Psoas muscle (tissue), 8 donors: ENCODE data around the gene RBFOX2. TPM values are rescaled to one million over a fixed set of nuclear protein-coding genes. Genes with fewer than 3 reads are reported as not detected.

Experiments used
- ATAC-seq, 4 donors: fragments of 200-7000 bp; cut with Tn5 transposase; one replicate each; pipeline ENCODE4 v1.9.1; 2020; ENCODE audit warnings: moderate library complexity in 3 of 4, mild to moderate bottlenecking in 2 of 4
- DNase-seq, 2 donors: peaks; one replicate each; pipeline ENCODE4 v3.0.0-alpha.2; 2020
- H3K27ac ChIP-seq: fragments of 200-600 bp; one replicate; pipeline ENCODE4 v1.8.0; 2022
- H3K27me3 ChIP-seq, 3 donors: fragments of 200-600 bp in 1 of 3; one replicate each; pipeline versions ENCODE4 v1.6.1 to v1.8.0; 2013 to 2022; ENCODE audit warnings: low read length in 2 of 3, mild to moderate bottlenecking in 2 of 3, moderate library complexity in 1 of 3; ENCODE audit not compliant: insufficient read depth in 3 of 3
- H3K36me3 ChIP-seq, 2 donors: fragments of 200-600 bp in 1 of 2; one replicate each; pipeline versions ENCODE4 v1.6.1 to v1.8.0; 2013 to 2022; ENCODE audit warnings: low read depth in 1 of 2, mild to moderate bottlenecking in 1 of 2, moderate library complexity in 1 of 2; ENCODE audit not compliant: insufficient read depth in 1 of 2
- H3K4me1 ChIP-seq: fragments of 200-600 bp; one replicate; pipeline ENCODE4 v1.8.0; 2022
- H3K4me3 ChIP-seq: fragments of 200-600 bp; one replicate; pipeline ENCODE4 v1.8.0; 2022; ENCODE audit warnings: mild to moderate bottlenecking
- H3K9me3 ChIP-seq: fragments of 200-600 bp; one replicate; pipeline ENCODE4 v1.8.0; 2022
- WGBS, 3 donors: extraction: QIAGEN DNeasy Blood & Tissue Kit; methylation state at CpG; one replicate each; pipeline versions ENCODE4 v1.1.6 to v1.1.7; 2013; 5-methylcytosine and 5-hydroxymethylcytosine counted together
- intact Hi-C, 2 donors: fragments of 100-400 bp; cut with DNase I; formaldehyde crosslinking; loops; one replicate each; pipeline versions ENCODE4 v1.11.0 to v1.14.2; 2022
- polyA plus RNA-seq, 3 donors: library from polyadenylated mRNA; stranded (reverse); fragments of 200-250 nt; gene quantifications; one replicate each; pipeline ENCODE4 v1.2.3, GENCODE V29; 2013
- total RNA-seq, 4 donors: library from RNA; stranded (reverse); fragmentation: NEBNext Ultra II Directional in 2 of 4; extraction: Animal tissue kit (Norgen Biotek cat#: 25700) in 2 of 4; gene quantifications; one replicate each; pipeline versions ENCODE4 v1.2.1 to v1.2.4, GENCODE V29; 2021 to 2023
- TF ChIP-seq, protein P1 (sequence below): fragments of 200-600 bp; IDR thresholded peaks from one replicate; pipeline ENCODE4 v1.8.0; 2022; ENCODE audit warnings: antibody characterized with exemption
- donor health status: healthy with polysubstance abuse.
- donor health status: DM: no; HTN: no; CAD: no; lungs with moderate emphysema.
- donor health status: Bipolar disorder and iron deficiency.
- donor health status: healthy.
- donor health status: DM: yes; HTN: yes; CAD: no.
- donor health status: DM: no; HTN: no; CAD: no.
- donor health status: DM: no; HTN: no; CAD: no.
- donor health status: DM: yes; HTN: yes; CAD: no.

RBFOX2 gene
- total and polyA plus RNA-seq, 7 donors, result 7.7 to 50.4 (median 28.4) TPM

GRCh38 chr22:35940166-35940565, 88.5 kb downstream of the RBFOX2 start:
- intact Hi-C loops, result loop anchor here in 1 of 2 donors (10.0 kb wide), 1 partner anchor 55 kb away; no protein-coding TSS in a partner anchor
- Histone ChIP-seq H3K4me1 (no peaks in the 10 kb centered on the region), H3K4me3 (no peak overlapping the region), H3K36me3 (no peaks in the 10 kb centered on the region), H3K27ac (no peak overlapping the region), H3K27me3 (no peaks in the 10 kb centered on the region), H3K9me3 (no peaks in the 10 kb centered on the region)
- TF ChIP-seq, protein P1, sequence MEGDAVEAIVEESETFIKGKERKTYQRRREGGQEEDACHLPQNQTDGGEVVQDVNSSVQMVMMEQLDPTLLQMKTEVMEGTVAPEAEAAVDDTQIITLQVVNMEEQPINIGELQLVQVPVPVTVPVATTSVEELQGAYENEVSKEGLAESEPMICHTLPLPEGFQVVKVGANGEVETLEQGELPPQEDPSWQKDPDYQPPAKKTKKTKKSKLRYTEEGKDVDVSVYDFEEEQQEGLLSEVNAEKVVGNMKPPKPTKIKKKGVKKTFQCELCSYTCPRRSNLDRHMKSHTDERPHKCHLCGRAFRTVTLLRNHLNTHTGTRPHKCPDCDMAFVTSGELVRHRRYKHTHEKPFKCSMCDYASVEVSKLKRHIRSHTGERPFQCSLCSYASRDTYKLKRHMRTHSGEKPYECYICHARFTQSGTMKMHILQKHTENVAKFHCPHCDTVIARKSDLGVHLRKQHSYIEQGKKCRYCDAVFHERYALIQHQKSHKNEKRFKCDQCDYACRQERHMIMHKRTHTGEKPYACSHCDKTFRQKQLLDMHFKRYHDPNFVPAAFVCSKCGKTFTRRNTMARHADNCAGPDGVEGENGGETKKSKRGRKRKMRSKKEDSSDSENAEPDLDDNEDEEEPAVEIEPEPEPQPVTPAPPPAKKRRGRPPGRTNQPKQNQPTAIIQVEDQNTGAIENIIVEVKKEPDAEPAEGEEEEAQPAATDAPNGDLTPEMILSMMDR, result no peak
- ATAC-seq (no peak), DNase-seq (no peak)
- 92 to 100% (median 97%) methylated on average over 1 of the region's 1 CpG for WGBS, 3 donors

- TF ChIP-seq, protein P1, result no peak
- no peak overlapping the region for H3K4me3 ChIP-seq
- 87 to 100% (median 89%) methylated on average over 1 of the region's 1 CpG for WGBS, 3 donors
- no peak for DNase-seq
- no peaks in the 10 kb centered on the region for H3K4me1 ChIP-seq
- H3K9me3 ChIP-seq, result no peaks in the 10 kb centered on the region
- H3K27me3 ChIP-seq, result no peaks in the 10 kb centered on the region
- no peak overlapping the region for H3K27ac ChIP-seq
- no peak for ATAC-seq
- H3K36me3 ChIP-seq, result no peaks in the 10 kb centered on the region
- intact Hi-C loops, result no loop called here
Measured at GRCh38 chr22:35938226-35938625, 90.4 kb downstream of the RBFOX2 start.

DNA sequence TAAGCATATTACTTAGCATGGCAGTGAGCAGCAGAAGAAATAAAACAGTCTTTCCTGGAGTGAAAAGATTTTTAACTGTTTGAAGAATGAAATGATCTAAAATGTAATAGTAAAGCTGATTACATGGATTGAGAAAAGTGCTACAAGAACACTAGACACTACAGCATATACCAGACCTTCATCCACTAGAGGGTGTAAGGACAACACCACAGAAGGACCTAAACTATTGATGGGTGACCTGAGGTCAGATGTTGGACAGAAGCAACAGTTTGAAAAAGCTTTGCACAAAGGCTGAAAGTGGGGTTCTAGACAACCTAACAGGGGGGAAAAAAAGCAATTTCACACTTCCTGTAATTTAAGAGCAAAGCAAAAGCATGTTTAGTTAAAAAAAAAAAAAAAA, 97.7 kb downstream of the RBFOX2 start:
- TF ChIP-seq, protein P1, result peak; percentile 75
- Histone ChIP-seq H3K4me1 (no peaks in the 10 kb centered on the region), H3K9me3 (no peaks in the 10 kb centered on the region), H3K27me3 (no peaks in the 10 kb centered on the region), H3K4me3 (no peak overlapping the region), H3K36me3 (no peaks in the 10 kb centered on the region), H3K27ac (no peak overlapping the region)
- ATAC-seq (peak; percentile 90 to 96 (median 93)), DNase-seq (no peak)
- intact Hi-C loops, result loop anchor here (2.0 to 5.0 kb wide), 3 partner anchors 136 to 191 kb away; no protein-coding TSS in a partner anchor

DNA sequence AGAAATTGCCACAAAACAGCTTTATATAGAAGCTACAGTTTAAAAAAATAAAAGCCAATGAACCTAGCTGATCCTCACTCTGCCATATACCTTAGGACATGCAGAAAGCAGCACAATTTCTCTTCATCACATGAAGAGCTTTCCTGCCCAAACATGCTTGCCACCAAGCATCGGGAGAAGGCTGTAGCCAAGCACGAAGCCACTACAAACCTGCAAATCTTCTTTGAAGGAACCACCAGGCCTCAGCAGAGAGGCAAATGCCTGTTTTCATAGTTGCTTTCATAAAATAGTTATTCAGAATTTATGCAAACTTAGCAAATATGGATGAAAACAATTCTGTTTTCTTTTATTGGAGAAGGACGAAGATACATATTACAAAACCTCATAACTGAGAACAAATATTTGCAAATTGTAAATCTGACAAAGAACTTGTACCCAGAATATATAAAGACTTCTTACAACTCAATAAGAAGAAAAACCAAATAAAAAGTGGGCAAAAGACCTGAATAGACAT, 100.3 kb downstream of the RBFOX2 start:
- Histone ChIP-seq H3K36me3 (no peaks in the 10 kb centered on the region), H3K27ac (no peak overlapping the region), H3K9me3 (no peaks in the 10 kb centered on the region), H3K4me1 (no peaks in the 10 kb centered on the region), H3K27me3 (no peaks in the 10 kb centered on the region), H3K4me3 (no peak overlapping the region)
- intact Hi-C loops, result no loop called here
- TF ChIP-seq, protein P1, result no peak
- no peak for ATAC-seq
- DNase-seq, result no peak
- 91 to 94% (median 92%) methylated on average over 3 of the region's 3 CpGs for WGBS, 3 donors

DNA sequence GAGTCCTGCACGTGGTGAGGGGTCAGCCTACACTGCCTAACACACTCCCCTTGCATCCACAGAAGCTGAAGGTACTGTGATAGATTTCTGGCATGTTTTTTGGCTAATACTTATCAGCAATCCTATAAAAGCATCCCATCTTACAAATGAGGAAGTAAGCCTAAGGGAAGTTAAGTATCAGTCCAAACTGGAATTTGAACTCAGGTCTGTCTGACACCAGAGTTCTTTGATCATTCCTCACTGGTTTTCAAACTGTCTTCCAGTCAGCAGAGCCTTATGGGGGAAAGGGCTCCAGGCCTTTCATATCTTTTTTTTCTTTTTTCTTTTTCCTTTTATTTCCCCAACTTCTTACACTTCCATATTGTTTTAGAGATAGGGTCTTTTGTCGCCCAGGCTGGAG, 105.6 kb downstream of the RBFOX2 start:
- H3K27me3 ChIP-seq, result no peaks in the 10 kb centered on the region
- no peak for DNase-seq
- intact Hi-C loops, result loop anchor here (5.0 kb wide), 3 partner anchors 161 to 491 kb away; no protein-coding TSS in a partner anchor
- H3K9me3 ChIP-seq, result no peaks in the 10 kb centered on the region
- no peak overlapping the region for H3K4me3 ChIP-seq
- TF ChIP-seq, protein P1, result no peak
- H3K36me3 ChIP-seq, result no peaks in the 10 kb centered on the region
- H3K4me1 ChIP-seq, result peaks cover 44% of the 10 kb centered on the region
- H3K27ac ChIP-seq, result no peak overlapping the region
- 85 to 92% (median 88%) methylated on average over 2 of the region's 2 CpGs for WGBS, 3 donors
- no peak for ATAC-seq
